Parathyroid adenoma (tissue), 2 donors: Measurements from ENCODE around the gene FAHD2A.
"Not testable (repeated sequence)": the region's sequence is repeated elsewhere in the genome, so short reads cannot be mapped to it uniquely, and the experiment has no call there.

Source experiments
- H2AFZ ChIP-seq: fragments of 300-600 bp; sonication (generic); one replicate; pipeline ENCODE4 v1.7.0; 2017; ENCODE audit warnings: antibody characterized with exemption, mild to moderate bottlenecking
- H3K27ac ChIP-seq: fragments of 300-600 bp; sonication (generic); one replicate; pipeline ENCODE4 v1.7.0; 2017
- H3K27me3 ChIP-seq: fragments of 300-600 bp; sonication (generic); one replicate; pipeline ENCODE4 v1.7.0; 2017; ENCODE audit warnings: low read length; ENCODE audit not compliant: control insufficient read depth, insufficient read depth
- H3K36me3 ChIP-seq: fragments of 300-600 bp; sonication (generic); one replicate; pipeline ENCODE4 v1.7.0; 2017; ENCODE audit warnings: low read length; ENCODE audit not compliant: control insufficient read depth, insufficient read depth
- H3K4me1 ChIP-seq: fragments of 300-600 bp; sonication (generic); one replicate; pipeline ENCODE4 v1.7.0; 2017; ENCODE audit warnings: control low read depth
- H3K4me2 ChIP-seq: fragments of 300-600 bp; sonication (generic); one replicate; pipeline ENCODE4 v1.7.0; 2017; ENCODE audit warnings: low read length
- H3K4me3 ChIP-seq: fragments of 300-600 bp; sonication (generic); one replicate; pipeline ENCODE4 v1.7.0; 2017; ENCODE audit warnings: low read depth, low read length
- H3K79me2 ChIP-seq: fragments of 300-600 bp; sonication (generic); one replicate; pipeline ENCODE4 v1.7.0; 2017; ENCODE audit warnings: control low read depth
- H3K9ac ChIP-seq: fragments of 300-600 bp; sonication (generic); one replicate; pipeline ENCODE4 v1.7.0; 2017; ENCODE audit warnings: mild to moderate bottlenecking
- H3K9me3 ChIP-seq: fragments of 300-600 bp; sonication (generic); one replicate; pipeline ENCODE4 v1.7.0; 2017; ENCODE audit warnings: low read length; ENCODE audit not compliant: control insufficient read depth
- CTCF ChIP-seq: fragments of 300-600 bp; sonication (generic); IDR thresholded peaks from one replicate; pipeline ENCODE4 v1.7.0; 2017; ENCODE audit warnings: antibody characterized with exemption, mild to moderate bottlenecking
- donor health status: primary hyperparathyroidism.

The FAHD2A gene

GRCh38 chr2:95354925-95355324, 47.6 kb upstream of the FAHD2A start:
- peaks cover 21% of the 10 kb centered on the region for H3K79me2 ChIP-seq
- H2AFZ ChIP-seq, result no peak overlapping the region
- H3K4me1 ChIP-seq, result no peaks in the 10 kb centered on the region
- H3K27ac ChIP-seq, result no peak overlapping the region
- no peak overlapping the region for H3K9ac ChIP-seq
- no peak overlapping the region for H3K4me2 ChIP-seq
- no peaks in the 10 kb centered on the region for H3K9me3 ChIP-seq
- H3K36me3 ChIP-seq, result no peaks in the 10 kb centered on the region
- no peak for TF ChIP-seq CTCF
- H3K27me3 ChIP-seq, result no peaks in the 10 kb centered on the region
- H3K4me3 ChIP-seq, result no peak overlapping the region

GRCh38 chr2:95355486-95355885, 47.0 kb upstream of the FAHD2A start:
- not testable (repeated sequence) for H3K4me3 ChIP-seq, H3K27ac ChIP-seq, H3K4me2 ChIP-seq, H3K9ac ChIP-seq, H3K9me3 ChIP-seq, H3K36me3 ChIP-seq, H3K27me3 ChIP-seq, H2AFZ ChIP-seq, H3K4me1 ChIP-seq
- H3K79me2 ChIP-seq, result peaks cover 24% of the 10 kb centered on the region

GRCh38 chr2:95356821-95357700, 45.4 kb upstream of the FAHD2A start:
- Histone ChIP-seq H3K4me1 (peaks cover 4% of the 10 kb centered on the region), H3K9ac (no peak overlapping the region), H3K4me3 (no peak overlapping the region), H3K9me3 (no peaks in the 10 kb centered on the region), H3K79me2 (peaks cover 30% of the 10 kb centered on the region), H3K27ac (no peak overlapping the region), H2AFZ (no peak overlapping the region), H3K36me3 (no peaks in the 10 kb centered on the region), H3K4me2 (no peak overlapping the region), H3K27me3 (no peaks in the 10 kb centered on the region)
- no peak for TF ChIP-seq CTCF

- TF ChIP-seq CTCF, result no peak
- H2AFZ ChIP-seq, result no peak overlapping the region
- peaks cover 4% of the 10 kb centered on the region for H3K4me1 ChIP-seq
- peaks cover 29% of the 10 kb centered on the region for H3K79me2 ChIP-seq
- H3K9me3 ChIP-seq, result no peaks in the 10 kb centered on the region
- H3K27ac ChIP-seq, result no peak overlapping the region
- no peak overlapping the region for H3K9ac ChIP-seq
- H3K4me3 ChIP-seq, result no peak overlapping the region
- no peaks in the 10 kb centered on the region for H3K27me3 ChIP-seq
- no peak overlapping the region for H3K4me2 ChIP-seq
- H3K36me3 ChIP-seq, result no peaks in the 10 kb centered on the region
Measured at GRCh38 chr2:95357717-95358280, 44.7 kb upstream of the FAHD2A start.

- Histone ChIP-seq H3K27me3 (no peaks in the 10 kb centered on the region), H3K4me1 (peaks cover 4% of the 10 kb centered on the region), H3K79me2 (peaks cover 22% of the 10 kb centered on the region), H3K4me3 (no peak overlapping the region), H2AFZ (no peak overlapping the region), H3K4me2 (no peak overlapping the region), H3K9me3 (no peaks in the 10 kb centered on the region), H3K27ac (no peak overlapping the region), H3K36me3 (no peaks in the 10 kb centered on the region), H3K9ac (no peak overlapping the region)
- no peak for TF ChIP-seq CTCF
Measured at GRCh38 chr2:95359031-95359430, 43.5 kb upstream of the FAHD2A start.
